ENCODE data around the gene OOSP4A. TPM values are rescaled to one million over a fixed set of nuclear protein-coding genes. Genes with fewer than 3 reads are reported as not detected.

The OOSP4A gene
- total RNA-seq, result not detected

DNA sequence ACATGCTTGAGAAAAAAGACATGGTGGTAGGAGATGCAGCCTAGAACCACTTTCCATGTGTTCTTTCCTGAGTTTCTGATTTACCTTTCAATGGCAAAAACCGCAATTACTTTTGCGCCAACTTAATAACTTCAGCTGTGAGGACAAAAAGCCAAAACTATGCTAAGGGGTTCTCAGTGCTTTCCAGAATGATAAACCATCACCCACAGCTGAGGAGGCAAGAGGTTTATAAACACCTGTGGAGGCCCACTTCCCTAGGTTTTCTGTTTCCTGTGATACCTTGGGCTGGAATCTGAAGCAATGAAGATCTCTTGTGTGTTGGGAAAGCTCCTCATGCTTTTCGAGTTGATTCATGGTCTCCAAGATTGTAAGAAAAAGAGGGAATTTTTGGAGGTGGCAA lies at the start of gene OOSP4A:
Gene OOSP4A, plus strand, starts transcription at position 301 of the 400 bp plus-strand sequence. Its CDS starts 0 bp downstream, at position 301.

DNA sequence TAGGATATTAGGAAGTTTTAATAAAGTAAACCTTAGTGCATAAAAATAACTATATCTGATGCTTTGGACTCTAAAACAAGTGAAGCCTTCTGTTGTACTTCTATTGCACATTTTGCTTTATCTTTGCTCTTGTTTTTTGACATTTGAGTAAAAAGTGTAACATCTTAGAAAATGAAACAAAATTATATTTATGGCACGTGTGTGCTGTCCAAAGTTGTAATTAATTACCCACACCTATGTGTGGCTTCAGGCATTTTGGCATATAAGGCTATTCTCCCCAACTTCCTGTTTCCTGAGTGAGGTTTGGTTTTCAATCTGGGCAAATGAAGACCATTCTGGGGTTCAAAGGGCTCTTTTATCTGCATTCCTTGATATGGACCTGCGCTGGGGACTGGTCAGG lies 25.7 kb upstream of the OOSP4A start, which contains the start of gene OOSP1:
Gene OOSP1, plus strand, starts transcription at position 301 of the 400 bp plus-strand sequence. Its CDS starts 23 bp downstream, at position 324.

GRCh38 chr11:60016881-60017280 lies 53.0 kb downstream of the OOSP4A start, which contains the start of gene OOSP4B:
Gene OOSP4B, plus strand, starts transcription at chr11:60017181.

Other genes with a start within 250 kb of the OOSP4A start
- 18.0 TPM for gene STX3, start 208.7 kb upstream of the OOSP4A start, total RNA-seq
- 21.0 TPM for gene MRPL16, start 153.3 kb upstream of the OOSP4A start, total RNA-seq
- gene CBLIF, start 118.5 kb upstream of the OOSP4A start, total RNA-seq, result not detected
- gene TCN1, start 97.5 kb upstream of the OOSP4A start, total RNA-seq, result not detected
- gene OOSP3, start 85.3 kb upstream of the OOSP4A start, total RNA-seq, result not detected
- not detected for gene OOSP1, start 25.6 kb upstream of the OOSP4A start, total RNA-seq
- gene OOSP4B, start 53.1 kb downstream of the OOSP4A start, total RNA-seq, result not detected
- gene OOSP2, start 76.4 kb downstream of the OOSP4A start, total RNA-seq, result not detected
- 1.6 TPM for gene MS4A3, start 92.6 kb downstream of the OOSP4A start, total RNA-seq
- gene MS4A2, start 124.6 kb downstream of the OOSP4A start, total RNA-seq, result under 0.01 TPM
- gene MS4A6A, start 219.1 kb downstream of the OOSP4A start, total RNA-seq, result 2.5 TPM

All from diencephalon (tissue), 1 donor.